ENCODE results near the gene DHRS12.

The DHRS12 gene, protein sequence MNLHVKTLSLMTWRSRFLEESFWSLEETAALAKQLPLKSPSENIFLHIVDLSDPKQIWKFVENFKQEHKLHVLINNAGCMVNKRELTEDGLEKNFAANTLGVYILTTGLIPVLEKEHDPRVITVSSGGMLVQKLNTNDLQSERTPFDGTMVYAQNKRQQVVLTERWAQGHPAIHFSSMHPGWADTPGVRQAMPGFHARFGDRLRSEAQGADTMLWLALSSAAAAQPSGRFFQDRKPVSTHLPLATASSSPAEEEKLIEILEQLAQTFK

DNA sequence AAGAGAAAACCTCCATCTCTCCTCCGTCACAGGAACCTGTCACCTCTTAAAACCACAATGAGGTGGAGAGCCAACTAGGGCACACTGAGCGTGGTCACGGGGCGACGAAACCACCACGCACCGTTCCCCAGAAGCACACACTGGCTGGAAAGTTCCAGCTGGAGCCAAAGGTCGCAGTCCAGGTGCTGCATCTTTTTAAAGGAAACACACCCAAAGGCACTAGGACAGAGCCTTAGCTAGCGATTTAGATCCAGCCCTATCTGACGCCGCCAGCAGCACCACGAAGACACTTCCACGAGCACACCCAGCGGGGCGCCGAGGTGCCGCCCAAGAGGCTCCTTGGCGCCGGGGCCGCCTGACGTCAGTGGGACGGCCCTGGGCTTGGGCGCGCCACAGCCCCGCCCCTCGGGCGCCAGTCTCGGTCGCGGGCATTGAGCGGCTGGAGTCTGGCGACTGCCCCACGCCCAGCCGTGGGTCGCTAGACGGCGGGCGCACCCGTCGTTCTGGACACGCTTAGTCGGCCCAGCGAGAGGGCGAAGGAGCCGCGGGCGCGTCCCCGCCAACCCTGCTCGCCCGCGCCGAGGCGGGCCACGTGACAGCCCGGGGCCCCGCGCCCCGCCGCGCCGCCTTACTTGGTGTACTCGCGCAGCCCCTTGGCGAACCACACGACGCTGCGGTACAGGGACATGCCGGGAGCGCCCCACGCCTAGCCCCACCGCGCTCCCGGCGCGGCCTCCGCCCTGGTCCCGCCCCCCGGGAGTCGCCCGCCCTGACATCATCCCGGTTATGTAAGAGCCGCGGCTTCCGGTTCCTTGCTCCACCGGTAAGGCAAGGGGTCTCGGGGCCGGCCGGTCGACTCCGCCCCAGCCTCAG lies at the start of gene DHRS12:
DHRS12 (minus strand) TSS at position 742 of the 873 bp plus-strand sequence. CDS start 4,504 bp downstream, outside the sequence.
- peak; percentile 43 for DNase-seq

DNA sequence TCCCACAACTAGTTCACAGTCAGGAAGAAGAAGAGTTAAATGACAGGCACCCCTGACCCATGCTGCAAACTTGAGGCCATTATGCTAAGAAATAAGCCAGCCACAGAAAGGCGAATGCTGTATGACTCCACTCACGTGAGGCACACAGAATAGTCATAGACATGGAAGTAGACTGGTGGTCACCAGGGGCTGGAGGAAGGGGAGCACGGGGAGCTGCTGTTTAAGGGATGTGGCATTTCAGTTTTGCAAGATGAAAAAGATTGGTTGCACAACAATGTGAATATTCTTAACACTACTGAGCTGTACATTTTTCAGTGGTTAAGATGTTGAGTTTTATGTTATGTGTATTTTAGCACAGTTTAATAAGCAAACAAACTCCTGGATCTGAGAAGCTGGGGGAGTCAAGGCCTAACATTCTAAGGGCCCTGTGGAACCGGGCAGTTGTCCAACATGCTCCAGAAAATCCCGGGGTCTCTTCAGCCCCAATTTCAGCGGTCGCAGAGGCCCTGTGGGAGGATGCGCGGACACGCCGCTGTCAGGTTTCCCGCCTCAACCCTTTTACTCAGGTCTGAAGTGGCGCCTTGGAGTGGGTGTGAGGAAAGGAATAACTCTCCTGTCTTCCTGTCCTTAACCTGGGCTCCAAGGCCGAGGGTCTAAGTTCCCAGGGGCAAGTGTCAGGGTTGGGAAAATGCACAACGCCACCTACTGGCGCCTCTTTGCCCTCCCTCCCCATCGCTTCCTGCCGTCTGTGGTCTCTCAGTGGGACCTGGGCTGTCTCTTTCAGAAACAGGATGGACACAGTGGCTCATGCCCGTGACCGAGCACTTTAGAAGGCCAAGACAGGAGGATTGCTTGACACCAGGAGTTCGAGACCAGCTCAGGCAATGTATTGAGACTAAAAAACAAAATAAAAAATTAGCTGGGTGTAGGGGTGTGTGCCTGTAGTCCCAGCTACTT lies 45.5 kb upstream of the DHRS12 start:
- no peak for DNase-seq

DNA sequence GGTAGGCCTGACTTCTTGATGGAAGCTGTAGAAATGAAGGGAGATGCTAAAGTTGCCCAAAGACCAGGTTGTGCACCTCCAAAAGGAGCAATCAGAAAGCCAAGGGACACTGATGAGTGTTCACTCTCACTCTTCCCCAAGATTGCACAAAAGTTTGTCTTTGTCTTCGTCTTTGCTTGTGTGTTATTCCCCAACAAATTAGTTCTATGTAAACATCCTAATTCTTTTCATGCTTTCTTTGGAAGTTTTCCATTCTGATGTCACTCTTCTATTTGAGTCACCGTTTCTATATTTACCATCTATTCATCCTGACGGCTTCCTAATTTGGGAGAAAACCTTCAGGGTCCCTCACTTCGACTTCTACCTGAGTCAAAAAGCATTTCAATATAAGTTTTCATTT lies 44.7 kb upstream of the DHRS12 start:
- no peak for DNase-seq

- no peak for DNase-seq
Measured at GRCh38 chr13:51846756-51847155, 42.8 kb upstream of the DHRS12 start.

DNA sequence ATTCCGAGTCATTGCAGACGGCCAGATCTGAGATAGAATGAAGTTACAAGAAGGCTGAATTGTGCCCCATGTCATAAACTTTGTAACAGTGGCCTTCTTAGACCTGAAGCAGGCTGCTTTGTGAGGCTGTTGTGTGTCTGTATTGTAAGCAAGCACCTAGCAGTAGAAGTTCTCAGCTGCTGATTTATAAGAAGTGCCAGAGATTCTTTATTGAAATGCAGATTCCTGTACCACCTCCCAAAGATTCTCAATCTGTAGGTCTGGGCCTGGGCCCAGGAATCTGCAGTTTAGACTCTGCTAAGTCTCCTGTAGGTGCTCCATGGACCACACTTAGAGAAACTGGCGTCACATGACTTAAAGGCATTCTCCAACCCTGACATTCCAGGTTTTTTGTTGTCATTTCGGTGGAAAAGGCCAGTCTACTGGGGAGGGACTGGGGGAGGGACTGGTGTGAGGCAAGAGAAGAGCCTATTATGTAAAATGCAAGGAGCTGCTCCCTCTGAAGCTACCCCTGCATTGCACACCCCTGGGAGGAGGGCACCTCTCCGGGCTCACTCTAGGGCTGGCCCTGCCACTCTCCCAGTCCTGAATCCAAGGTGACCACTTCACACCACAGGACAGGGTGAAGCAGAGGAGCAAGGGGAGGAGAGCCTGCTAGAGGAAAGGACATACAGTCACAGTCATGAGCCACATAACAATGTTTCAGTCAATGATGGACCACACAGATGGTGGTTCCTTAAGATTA lies 41.8 kb upstream of the DHRS12 start:
- DNase-seq: no peak

DNA sequence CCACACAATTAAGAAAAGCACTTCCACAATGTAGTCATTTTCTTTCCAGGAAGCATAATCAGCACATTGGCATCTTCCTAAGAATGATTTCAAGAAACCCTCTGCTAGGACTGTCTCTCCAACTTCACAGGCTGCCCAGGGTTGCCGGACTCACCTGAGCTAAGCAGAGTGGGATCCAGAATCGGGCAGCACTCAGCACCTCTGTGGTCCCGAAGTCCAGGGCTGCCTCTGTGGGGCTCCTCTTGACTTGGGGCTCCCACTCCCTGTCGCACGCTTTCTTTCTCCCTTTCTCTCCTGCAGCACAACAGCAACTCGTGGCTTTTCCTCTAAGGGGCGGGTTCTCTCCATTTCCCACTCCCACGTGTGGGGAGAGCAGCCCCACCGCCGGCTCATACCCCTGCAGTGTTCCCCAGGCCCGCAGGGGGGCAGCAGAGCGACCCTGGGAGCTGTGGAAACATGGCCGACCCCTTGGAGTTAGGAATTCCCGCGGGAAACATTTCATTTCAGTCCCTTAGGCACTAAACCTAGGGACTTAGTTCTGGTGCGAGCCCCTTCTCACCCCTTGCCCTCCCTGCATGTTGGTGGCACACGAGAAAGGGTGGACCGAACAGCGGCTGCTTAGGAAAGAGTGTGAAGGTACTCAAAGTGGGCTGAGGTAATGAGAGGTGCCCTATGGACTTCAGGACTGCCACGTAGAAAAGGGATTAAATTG lies 41.1 kb upstream of the DHRS12 start, which contains the start of gene TMEM272:
TMEM272 (minus strand) TSS at position 316 of the 712 bp plus-strand sequence. CDS start 6,647 bp downstream, outside the sequence.
- DNase-seq: peak; percentile 78

DNA sequence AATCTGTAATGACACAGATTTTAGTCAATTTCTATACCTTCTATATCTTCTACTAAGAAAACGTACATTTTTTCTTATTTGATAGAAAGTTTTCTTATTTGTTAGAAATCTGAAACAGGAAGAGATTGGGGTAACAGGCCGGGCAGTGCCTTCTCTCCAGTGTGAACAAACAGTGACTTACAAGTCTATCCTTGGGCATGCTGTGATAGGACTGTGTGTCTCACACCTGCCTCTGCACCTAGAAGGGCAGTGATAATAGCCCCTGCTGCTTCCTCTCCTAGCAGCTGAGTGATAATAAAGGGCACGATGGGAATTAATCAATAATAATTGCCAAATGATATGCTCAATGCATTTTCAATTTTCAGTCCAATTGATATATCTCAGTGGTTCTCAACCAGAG lies 39.6 kb upstream of the DHRS12 start:
- no peak for DNase-seq

DNA sequence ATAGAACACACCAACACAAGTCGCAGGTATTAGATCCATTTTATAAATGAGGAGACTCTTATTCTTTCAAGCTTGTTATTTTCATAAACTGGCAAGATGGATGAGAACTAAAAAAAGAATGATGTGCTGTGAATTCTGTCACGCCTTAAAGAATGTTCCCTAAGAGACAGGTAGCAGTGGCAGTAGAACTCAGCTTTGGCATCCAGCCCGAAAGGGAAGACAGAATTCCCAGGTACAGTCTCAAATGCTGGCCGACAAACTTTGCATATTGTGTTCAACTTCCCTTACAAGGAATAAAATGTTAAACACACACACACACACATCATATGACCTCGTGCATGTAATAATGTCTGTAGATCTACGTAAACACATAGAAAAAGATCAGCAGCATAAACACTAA lies 37.8 kb upstream of the DHRS12 start:
- DNase-seq: no peak

- no peak for DNase-seq
Measured at GRCh38 chr13:51840917-51841316, 37.0 kb upstream of the DHRS12 start.

- no peak for DNase-seq
Measured at GRCh38 chr13:51839711-51840540, 36.0 kb upstream of the DHRS12 start.

GRCh38 chr13:51838240-51838846 lies 34.4 kb upstream of the DHRS12 start:
- no peak for DNase-seq

- DNase-seq: no peak
Measured at GRCh38 chr13:51837016-51837415, 33.1 kb upstream of the DHRS12 start.

DNA sequence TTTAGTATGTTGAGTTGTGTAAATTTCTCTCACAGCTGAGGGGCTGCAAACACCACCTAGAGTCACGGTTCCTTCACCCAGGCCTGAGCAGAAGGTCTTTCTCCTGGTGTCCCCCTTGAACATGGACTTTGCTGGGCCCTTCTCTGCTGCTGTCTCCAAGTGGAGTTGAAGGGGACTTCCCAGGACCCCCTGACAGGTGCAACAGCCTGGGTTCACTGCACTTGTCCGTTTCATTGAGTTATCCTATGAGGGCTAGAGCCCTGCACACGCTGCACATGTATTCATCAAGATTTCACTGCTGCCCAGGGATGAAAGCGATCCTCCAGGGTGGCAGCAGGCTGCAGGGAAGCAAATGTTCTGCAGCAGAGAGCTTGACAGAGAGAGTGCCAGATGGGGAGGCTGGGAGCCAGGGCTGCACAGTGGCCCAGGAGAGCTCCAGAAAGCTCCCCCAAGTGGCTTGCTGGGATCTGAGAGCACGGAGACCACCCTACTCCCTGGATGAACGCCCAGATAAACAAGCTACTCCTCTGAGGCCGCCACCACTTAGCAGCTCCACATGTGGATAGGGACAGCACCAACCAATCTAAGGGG lies 30.7 kb upstream of the DHRS12 start:
- peak; percentile 91 for DNase-seq

DNA sequence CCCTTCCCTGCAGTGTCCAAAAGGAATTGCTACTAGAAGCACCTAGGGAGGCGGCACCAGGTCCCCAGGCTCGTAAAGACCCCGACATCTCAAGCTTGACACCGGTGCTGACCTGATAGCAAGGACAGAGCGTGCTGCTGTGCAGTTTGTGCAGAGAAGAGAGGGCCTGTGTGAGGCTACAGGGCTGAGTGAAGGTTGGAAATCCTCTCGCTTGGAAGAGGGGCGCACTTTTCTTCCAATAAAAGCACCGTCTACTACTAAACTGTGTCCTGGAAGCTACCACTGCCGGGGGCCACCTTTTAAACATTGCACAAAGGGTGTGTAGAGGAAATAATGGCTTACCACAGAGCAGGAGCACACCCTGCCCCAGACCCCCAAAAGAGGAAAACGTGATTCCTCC lies 30.0 kb upstream of the DHRS12 start:
- DNase-seq: no peak

- peak; percentile 38 for DNase-seq
Measured at GRCh38 chr13:51832471-51833152, 28.6 kb upstream of the DHRS12 start.

- no peak for DNase-seq
Measured at GRCh38 chr13:51831519-51831918, 27.6 kb upstream of the DHRS12 start.

DNA sequence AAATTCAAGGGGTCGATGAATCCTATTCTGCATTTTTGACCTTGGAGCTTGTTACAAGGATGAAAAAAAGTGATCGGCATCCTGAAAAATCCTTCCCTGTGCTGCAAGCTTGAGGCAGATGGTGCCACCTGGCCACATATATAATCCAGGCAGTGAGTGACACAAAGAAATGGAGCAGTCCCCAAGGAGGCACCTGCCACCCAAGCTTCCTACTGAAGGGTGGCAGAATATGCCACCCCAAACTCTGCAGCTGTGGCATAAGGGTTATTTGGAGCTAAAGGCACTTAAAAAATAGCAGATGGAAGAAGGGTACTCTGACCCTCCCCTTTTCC lies 25.6 kb upstream of the DHRS12 start:
- DNase-seq: no peak

GRCh38 chr13:51828730-51829567 lies 25.0 kb upstream of the DHRS12 start:
- no peak for DNase-seq

Data from NCI-H1694 (cell line).